Muscle layer of colon (tissue), 2 donors: ENCODE results near the gene TMEM164.

ENCODE experiments used
- H3K27ac ChIP-seq: one replicate; pipeline ENCODE4 v1.7.0; 2013; ENCODE audit warnings: low read depth, mild to moderate bottlenecking, low read length, moderate library complexity
- H3K27me3 ChIP-seq, 2 donors: one replicate each; pipeline ENCODE4 v1.7.0; 2013; ENCODE audit warnings: low read length in 2 of 2, mild to moderate bottlenecking in 2 of 2; ENCODE audit not compliant: insufficient read depth in 2 of 2, control insufficient read depth in 1 of 2
- H3K36me3 ChIP-seq: one replicate; pipeline ENCODE4 v1.7.0; 2013; ENCODE audit warnings: mild to moderate bottlenecking, low read length; ENCODE audit not compliant: insufficient read depth
- H3K4me1 ChIP-seq: one replicate; pipeline ENCODE4 v1.7.0; 2013; ENCODE audit warnings: mild to moderate bottlenecking, low read length; ENCODE audit not compliant: insufficient read depth
- H3K4me3 ChIP-seq, 2 donors: one replicate each; pipeline ENCODE4 v1.7.0; 2013; ENCODE audit warnings: low read length in 2 of 2, low read depth in 1 of 2, mild to moderate bottlenecking in 1 of 2, moderate library complexity in 1 of 2
- H3K9ac ChIP-seq: one replicate; pipeline ENCODE4 v1.7.0; 2013; ENCODE audit warnings: low read length
- H3K9me3 ChIP-seq: one replicate; pipeline ENCODE4 v1.7.0; 2013; ENCODE audit warnings: mild to moderate bottlenecking, low read length
- donor health status: abdominal sarcoma.
- donor health status: Adenocarcinoma of cecum.

Gene TMEM164

GRCh38 chrX:109987884-109988283 is 15.0 kb upstream of the TMEM164 start:
- Histone ChIP-seq H3K4me3 (no peak overlapping the region), H3K9me3 (no peaks in the 10 kb centered on the region), H3K4me1 (no peaks in the 10 kb centered on the region), H3K27ac (no peak overlapping the region), H3K9ac (no peak overlapping the region), H3K36me3 (no peaks in the 10 kb centered on the region), H3K27me3 (no peaks in the 10 kb centered on the region)

- no peaks in the 10 kb centered on the region for H3K36me3 ChIP-seq
- H3K4me1 ChIP-seq = no peaks in the 10 kb centered on the region
- H3K9me3 ChIP-seq = no peaks in the 10 kb centered on the region
- no peak overlapping the region for H3K27ac ChIP-seq
- H3K9ac ChIP-seq = no peak overlapping the region
- no peaks in the 10 kb centered on the region for H3K27me3 ChIP-seq
- H3K4me3 ChIP-seq = no peak overlapping the region
Measured at GRCh38 chrX:109990582-109991276, 12.2 kb upstream of the TMEM164 start.

GRCh38 chrX:109992203-109992602 is 10.7 kb upstream of the TMEM164 start:
- Histone ChIP-seq H3K9ac (no peak overlapping the region), H3K27ac (no peak overlapping the region), H3K27me3 (no peaks in the 10 kb centered on the region), H3K4me3 (no peak overlapping the region), H3K36me3 (no peaks in the 10 kb centered on the region), H3K9me3 (no peaks in the 10 kb centered on the region), H3K4me1 (no peaks in the 10 kb centered on the region)

GRCh38 chrX:109995155-109995554 is 7.8 kb upstream of the TMEM164 start:
- H3K4me1 ChIP-seq = no peaks in the 10 kb centered on the region
- H3K9ac ChIP-seq = no peak overlapping the region
- no peak overlapping the region for H3K4me3 ChIP-seq
- no peaks in the 10 kb centered on the region for H3K36me3 ChIP-seq
- no peaks in the 10 kb centered on the region for H3K9me3 ChIP-seq
- no peak overlapping the region for H3K27ac ChIP-seq
- H3K27me3 ChIP-seq = peaks cover 0 to 6% of the 10 kb centered on the region in 2 donors

GRCh38 chrX:109997786-109998452 is 5.0 kb upstream of the TMEM164 start:
- Histone ChIP-seq H3K27ac (no peak overlapping the region), H3K27me3 (peaks cover 0 to 6% of the 10 kb centered on the region in 2 donors), H3K9me3 (no peaks in the 10 kb centered on the region), H3K9ac (no peak overlapping the region), H3K36me3 (no peaks in the 10 kb centered on the region), H3K4me3 (no peak overlapping the region), H3K4me1 (peaks cover 4% of the 10 kb centered on the region)

- H3K4me1 ChIP-seq = peaks cover 11% of the 10 kb centered on the region
- no peaks in the 10 kb centered on the region for H3K9me3 ChIP-seq
- H3K4me3 ChIP-seq = no peak overlapping the region
- H3K36me3 ChIP-seq = no peaks in the 10 kb centered on the region
- H3K27ac ChIP-seq = no peak overlapping the region
- H3K27me3 ChIP-seq = peaks cover 0 to 6% of the 10 kb centered on the region in 2 donors
- no peak overlapping the region for H3K9ac ChIP-seq
Measured at GRCh38 chrX:110000000-110000399, 2.9 kb upstream of the TMEM164 start.

GRCh38 chrX:110000847-110001713 is 1.8 kb upstream of the TMEM164 start:
- no peak overlapping the region for H3K4me3 ChIP-seq
- H3K27ac ChIP-seq = no peak overlapping the region
- H3K36me3 ChIP-seq = no peaks in the 10 kb centered on the region
- peaks cover 0 to 6% of the 10 kb centered on the region in 2 donors for H3K27me3 ChIP-seq
- H3K9me3 ChIP-seq = no peaks in the 10 kb centered on the region
- H3K9ac ChIP-seq = no peak overlapping the region
- H3K4me1 ChIP-seq = peaks cover 11% of the 10 kb centered on the region

- peak overlapping the region; percentile 62 for H3K27ac ChIP-seq
- H3K27me3 ChIP-seq = peaks cover 0 to 6% of the 10 kb centered on the region in 2 donors
- H3K36me3 ChIP-seq = no peaks in the 10 kb centered on the region
- H3K9ac ChIP-seq = no peak overlapping the region
- H3K4me1 ChIP-seq = peaks cover 11% of the 10 kb centered on the region
- peak overlapping the region in 1 of 2 donors; percentile 36 for H3K4me3 ChIP-seq
- no peaks in the 10 kb centered on the region for H3K9me3 ChIP-seq
Measured at GRCh38 chrX:110001740-110002299, 1.1 kb upstream of the TMEM164 start.

GRCh38 chrX:110003167-110004156 is 548 bp downstream of the TMEM164 start:
- peak overlapping the region; percentile 41 to 56 for H3K4me3 ChIP-seq
- no peaks in the 10 kb centered on the region for H3K9me3 ChIP-seq
- H3K36me3 ChIP-seq = no peaks in the 10 kb centered on the region
- peak overlapping the region; percentile 73 for H3K27ac ChIP-seq
- H3K9ac ChIP-seq = peak overlapping the region; percentile 9
- H3K27me3 ChIP-seq = no peaks in the 10 kb centered on the region
- H3K4me1 ChIP-seq = peaks cover 11% of the 10 kb centered on the region

GRCh38 chrX:110004215-110004614 is 1.3 kb downstream of the TMEM164 start:
- Histone ChIP-seq H3K9ac (no peak overlapping the region), H3K27me3 (no peaks in the 10 kb centered on the region), H3K27ac (no peak overlapping the region), H3K9me3 (no peaks in the 10 kb centered on the region), H3K4me3 (no peak overlapping the region), H3K36me3 (no peaks in the 10 kb centered on the region), H3K4me1 (peaks cover 11% of the 10 kb centered on the region)
